H7 (cell line): ENCODE results near the gene GRAMD2A. TPM values are rescaled to one million over a fixed set of nuclear protein-coding genes. Genes with fewer than 3 reads are reported as not detected.

ENCODE experiments used
- DNase-seq: peaks from one replicate; pipeline ENCODE4 v3.0.0; 2012
- H3K27me3 ChIP-seq: 2 replicates; pipeline ENCODE4 v1.6.0; 2011; ENCODE audit warnings: mild to moderate bottlenecking, low read length; ENCODE audit not compliant: control insufficient read depth, insufficient read depth
- H3K36me3 ChIP-seq: replicated peaks from 2 replicates; pipeline ENCODE4 v1.5.1; 2011; ENCODE audit warnings: low read length; ENCODE audit not compliant: control insufficient read depth, insufficient read depth
- H3K4me3 ChIP-seq: 2 replicates; pipeline ENCODE4 v1.5.1; 2011; ENCODE audit warnings: low read depth, mild to moderate bottlenecking, control low read depth, low read length, moderate library complexity; ENCODE audit not compliant: insufficient read depth
- total RNA-seq: library from RNA; depleted of rRNA; stranded (reverse); fragments of >200 nt; shearing (Covaris generic); gene quantifications from 2 replicates; pipeline ENCODE4 v1.2.3, GENCODE V29; 2014

The GRAMD2A gene
- total RNA-seq, 1 experiment from 2014 or later = 0.17 TPM

DNA sequence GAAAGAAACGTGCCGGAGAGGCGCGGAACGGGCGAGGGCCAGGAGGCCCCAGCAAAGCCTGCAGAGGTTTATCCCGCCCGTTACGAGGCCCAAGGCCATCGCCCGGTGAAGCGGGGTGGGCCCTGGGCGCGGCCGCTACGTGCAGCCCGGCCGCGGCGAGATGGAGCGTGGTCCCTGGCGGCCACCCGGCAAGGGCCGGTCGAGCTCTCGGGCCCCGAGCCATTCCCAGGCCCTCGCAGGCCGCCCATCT, 32.3 kb upstream of the GRAMD2A start:
- H3K27me3 ChIP-seq = no peaks in the 10 kb centered on the region; the same call in 1 of the 2 replicates
- no peak for DNase-seq
- H3K4me3 ChIP-seq = peak overlapping the region; percentile 100
- H3K36me3 ChIP-seq = peaks cover 1% of the 10 kb centered on the region; the same call in 1 of the 2 replicates

- Histone ChIP-seq H3K36me3 (peaks cover 1% of the 10 kb centered on the region), H3K27me3 (no peaks in the 10 kb centered on the region; the same call in 1 of the 2 replicates), H3K4me3 (peak overlapping the region; percentile 100)
- no peak for DNase-seq
Measured at GRCh38 chr15:72229076-72229946, 31.7 kb upstream of the GRAMD2A start.

GRCh38 chr15:72227720-72228119, 30.1 kb upstream of the GRAMD2A start:
- DNase-seq = no peak
- Histone ChIP-seq H3K4me3 (no peak overlapping the region; the same call in 1 of the 2 replicates), H3K27me3 (no peaks in the 10 kb centered on the region), H3K36me3 (peaks cover 5% of the 10 kb centered on the region)

DNA sequence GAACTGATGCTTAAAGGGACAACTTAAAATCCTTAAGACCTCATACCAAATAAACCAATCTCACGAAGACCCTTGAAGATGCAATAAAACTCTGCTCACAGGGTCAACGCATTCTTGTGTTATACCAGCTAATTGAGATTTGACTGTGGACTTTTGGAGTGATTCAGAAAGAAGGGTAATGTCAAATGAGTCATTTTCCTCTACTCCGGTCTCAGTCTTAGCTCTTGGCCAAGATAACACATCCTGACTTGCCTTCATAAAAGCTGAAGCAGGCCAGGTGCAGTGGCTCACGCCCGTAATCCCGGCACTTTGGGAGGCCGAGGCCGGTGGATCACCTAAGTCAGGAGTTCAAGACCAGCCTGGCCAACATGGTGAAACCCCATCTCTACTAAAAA, 29.6 kb upstream of the GRAMD2A start:
- H3K36me3 ChIP-seq = peaks cover 9% of the 10 kb centered on the region

DNA sequence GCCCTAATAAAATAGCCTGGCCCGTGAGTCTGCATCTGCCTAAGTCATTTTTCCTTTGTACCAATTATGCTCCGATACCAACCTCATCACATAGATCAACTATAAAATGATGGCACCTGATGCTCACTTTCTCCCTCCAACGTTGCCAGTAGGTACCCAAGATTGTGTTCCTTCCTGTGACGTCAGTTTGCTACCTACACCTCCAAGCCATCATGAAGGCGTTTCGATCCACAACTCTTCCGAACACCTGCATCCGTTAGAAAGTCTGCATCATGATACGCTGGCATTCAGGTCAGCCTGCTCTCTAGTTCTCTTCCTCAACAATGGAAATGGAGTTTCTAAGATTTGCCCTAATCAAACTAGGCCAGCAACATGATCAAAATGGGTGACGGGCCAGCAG, 25.7 kb upstream of the GRAMD2A start:
- Histone ChIP-seq H3K36me3 (peaks cover 30% of the 10 kb centered on the region), H3K27me3 (no peaks in the 10 kb centered on the region), H3K4me3 (no peak overlapping the region)
- no peak for DNase-seq

More for the DNA sequence above, 29.6 kb upstream of the GRAMD2A start:
- no peak overlapping the region; the same call in 1 of the 2 replicates for H3K4me3 ChIP-seq
- no peak for DNase-seq
- H3K27me3 ChIP-seq = no peaks in the 10 kb centered on the region

DNA sequence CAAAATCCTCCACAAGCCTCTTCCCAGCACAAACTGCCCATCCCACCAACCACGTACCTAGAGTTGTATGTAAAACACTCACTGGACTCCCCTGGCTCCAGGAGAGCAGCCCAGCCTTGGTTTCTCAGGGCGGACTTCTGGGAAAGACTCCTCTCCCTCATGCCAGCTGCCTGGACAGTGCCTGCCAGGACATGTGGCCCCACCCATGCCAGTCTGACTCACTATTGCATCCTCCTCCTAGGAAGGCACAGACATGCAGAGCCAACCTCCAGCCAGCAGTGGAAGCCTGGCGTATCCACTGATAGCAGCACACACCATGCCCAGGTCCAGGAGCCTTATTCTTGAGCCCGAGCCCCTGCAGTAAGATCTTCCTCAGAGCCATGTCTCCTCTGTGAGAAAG, 24.8 kb upstream of the GRAMD2A start:
- H3K27me3 ChIP-seq = no peaks in the 10 kb centered on the region
- no peak for DNase-seq
- H3K4me3 ChIP-seq = no peak overlapping the region
- H3K36me3 ChIP-seq = peaks cover 36% of the 10 kb centered on the region

GRCh38 chr15:72220687-72221086, 23.1 kb upstream of the GRAMD2A start:
- peaks cover 50% of the 10 kb centered on the region for H3K36me3 ChIP-seq
- H3K4me3 ChIP-seq = no peak overlapping the region
- DNase-seq = no peak
- no peaks in the 10 kb centered on the region for H3K27me3 ChIP-seq

DNA sequence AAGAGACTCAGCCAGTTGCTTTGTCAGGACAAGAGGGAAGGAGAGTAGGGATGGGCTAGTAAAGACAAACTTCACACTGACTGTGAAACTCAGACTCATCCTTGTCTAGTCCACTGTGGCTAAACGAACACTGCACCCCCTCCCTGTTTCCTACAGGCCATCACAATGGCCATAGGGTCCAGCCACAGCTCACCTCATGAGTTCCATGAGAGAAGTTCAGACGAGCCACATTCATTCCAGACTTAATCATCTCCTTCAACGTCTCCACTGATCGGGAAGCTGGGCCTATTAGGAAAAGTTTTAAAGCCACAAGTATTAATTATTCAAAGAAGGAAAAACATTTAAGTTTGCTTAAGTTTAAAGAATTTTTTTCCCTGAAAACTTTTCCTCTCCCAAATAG, 19.6 kb upstream of the GRAMD2A start:
- Histone ChIP-seq H3K36me3 (peaks cover 53% of the 10 kb centered on the region), H3K27me3 (no peaks in the 10 kb centered on the region), H3K4me3 (no peak overlapping the region)
- DNase-seq = no peak

DNA sequence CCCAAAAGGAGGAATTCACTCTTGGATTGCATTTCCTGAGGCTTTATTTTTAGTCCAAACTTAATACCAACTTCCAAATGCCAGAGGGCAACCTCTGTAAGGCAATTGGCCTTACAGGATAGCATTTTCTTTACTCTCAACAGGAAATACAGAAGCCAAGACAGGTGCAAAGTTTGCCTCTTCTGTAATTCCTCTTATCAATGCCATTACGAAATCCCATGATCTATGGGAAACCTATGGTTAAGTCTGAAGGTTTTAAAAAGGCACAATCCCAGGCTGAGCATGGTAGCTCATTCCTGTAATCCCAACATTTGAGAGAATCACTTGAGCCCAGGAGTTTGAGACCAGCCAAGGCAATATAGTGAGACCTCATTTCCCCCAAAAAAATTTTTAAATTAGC, 18.5 kb upstream of the GRAMD2A start:
- Histone ChIP-seq H3K4me3 (no peak overlapping the region), H3K36me3 (peaks cover 59% of the 10 kb centered on the region), H3K27me3 (no peaks in the 10 kb centered on the region)
- no peak for DNase-seq

GRCh38 chr15:72207558-72208085, 10.0 kb upstream of the GRAMD2A start:
- H3K4me3 ChIP-seq = no peak overlapping the region

DNA sequence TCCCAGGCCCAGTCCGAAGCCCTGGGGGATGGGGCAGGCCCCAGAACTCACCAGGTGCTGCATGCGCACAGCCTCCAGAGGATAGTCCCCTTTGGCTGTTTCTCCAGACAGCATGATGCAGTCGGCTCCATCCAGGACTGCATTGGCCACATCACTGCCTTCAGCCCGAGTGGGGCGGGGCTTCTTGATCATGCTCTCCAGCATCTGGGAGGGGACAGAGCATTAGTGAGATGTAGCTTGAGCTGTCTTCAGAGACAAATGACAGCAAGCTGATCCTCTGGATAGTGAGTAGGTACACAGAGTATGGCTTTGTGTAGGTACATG, 9.1 kb upstream of the GRAMD2A start:
- Histone ChIP-seq H3K4me3 (no peak overlapping the region), H3K36me3 (peaks cover 90% of the 10 kb centered on the region), H3K27me3 (no peaks in the 10 kb centered on the region)
- DNase-seq = no peak

More at GRCh38 chr15:72207558-72208085, 10.0 kb upstream of the GRAMD2A start:
- DNase-seq = no peak
- Histone ChIP-seq H3K36me3 (peaks cover 85% of the 10 kb centered on the region), H3K27me3 (no peaks in the 10 kb centered on the region)

GRCh38 chr15:72205896-72206676, 8.5 kb upstream of the GRAMD2A start:
- Histone ChIP-seq H3K4me3 (no peak overlapping the region), H3K27me3 (no peaks in the 10 kb centered on the region), H3K36me3 (peaks cover 91% of the 10 kb centered on the region)
- no peak for DNase-seq

- no peak overlapping the region for H3K4me3 ChIP-seq
- DNase-seq = no peak
- peaks cover 93% of the 10 kb centered on the region for H3K36me3 ChIP-seq
- H3K27me3 ChIP-seq = no peaks in the 10 kb centered on the region
Measured at GRCh38 chr15:72205273-72205672, 7.7 kb upstream of the GRAMD2A start.

DNA sequence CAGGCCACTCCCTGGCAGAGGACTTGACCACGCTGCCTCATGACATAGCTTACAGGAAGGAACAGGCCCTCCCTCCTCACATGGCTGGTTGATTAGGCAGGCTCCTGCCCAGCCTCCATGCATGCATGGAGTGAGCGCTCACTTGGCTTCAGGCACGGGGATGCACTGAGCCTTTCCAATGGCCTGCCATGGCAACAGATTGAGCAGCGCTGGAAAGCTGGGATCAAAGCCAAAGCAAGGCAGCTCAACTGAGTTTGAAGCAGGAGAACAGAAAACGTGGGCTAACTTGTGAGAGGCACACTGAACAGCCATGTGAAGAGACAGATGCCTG, 5.9 kb upstream of the GRAMD2A start:
- Histone ChIP-seq H3K36me3 (peaks cover 92% of the 10 kb centered on the region), H3K27me3 (no peaks in the 10 kb centered on the region)
- DNase-seq = no peak

More for the DNA sequence above, 5.9 kb upstream of the GRAMD2A start:
- H3K4me3 ChIP-seq = no peak overlapping the region
